Measurements from ENCODE around the gene MRPL36. TPM values are rescaled to one million over a fixed set of nuclear protein-coding genes. Genes with fewer than 3 reads are reported as not detected.
"Not testable (repeated sequence)": the region's sequence is repeated elsewhere in the genome, so short reads cannot be mapped to it uniquely, and the experiment has no call there.

MRPL36 gene
- total and polyA plus RNA-seq, 8 donors = 20.7 to 38.4 (median 29.0) TPM

GRCh38 chr5:1801222-1801966 is 1.8 kb upstream of the MRPL36 start, which contains the start of gene NDUFS6:
Gene NDUFS6, plus strand, starts transcription at chr5:1801407. Its CDS starts 11 bp downstream, at chr5:1801418.
- no peak for TF ChIP-seq CTCF (IDR thresholded peaks at IDR 0.05)
- Histone ChIP-seq H3K27me3 (no peaks in the 10 kb centered on the region), H3K4me1 (peaks cover 0 to 32% of the 10 kb centered on the region in 2 donors), H3K27ac (peak within 1 kb of the TSS; percentile 80 to 88), H3K4me3 (peak within 1 kb of the TSS; percentile 94 to 98), H3K9me3 (no peaks in the 10 kb centered on the region), H3K36me3 (peaks cover 0 to 62% of the 10 kb centered on the region in 2 donors)
- peak; percentile 78 for ATAC-seq
- DNase-seq = peak; percentile 50 to 95 (median 80)
- intact Hi-C loops (cut with DNase I) = no loop called here

- DNase-seq (peak in 2 of 4 donors; percentile 25 to 43), ATAC-seq (peak; percentile 55)
- H3K27ac ChIP-seq = peak overlapping the region; percentile 80 to 88
- no peak for TF ChIP-seq CTCF (IDR thresholded peaks at IDR 0.05)
- no peaks in the 10 kb centered on the region for H3K9me3 ChIP-seq
- H3K27me3 ChIP-seq = no peaks in the 10 kb centered on the region
- peaks cover 0 to 60% of the 10 kb centered on the region in 2 donors for H3K36me3 ChIP-seq
- H3K4me1 ChIP-seq = peaks cover 0 to 32% of the 10 kb centered on the region in 2 donors
- peak overlapping the region; percentile 94 to 98 for H3K4me3 ChIP-seq
- intact Hi-C loops (cut with DNase I) = no loop called here
These were observed 1.0 kb upstream of the MRPL36 start for GRCh38 chr5:1800472-1801221.

GRCh38 chr5:1799110-1799601 is 481 bp downstream of the MRPL36 start:
- H3K27ac ChIP-seq = peak overlapping the region; percentile 62 to 88
- H3K9me3 ChIP-seq = no peaks in the 10 kb centered on the region
- ATAC-seq = peak; percentile 33
- peak overlapping the region; percentile 94 to 98 for H3K4me3 ChIP-seq
- intact Hi-C loops (cut with DNase I) = no loop called here
- DNase-seq = peak in 1 of 4 donors; percentile 88
- TF ChIP-seq CTCF (IDR thresholded peaks at IDR 0.05) = no peak
- no peaks in the 10 kb centered on the region for H3K27me3 ChIP-seq
- peaks cover 0 to 45% of the 10 kb centered on the region in 2 donors for H3K36me3 ChIP-seq
- peaks cover 0 to 28% of the 10 kb centered on the region in 2 donors for H3K4me1 ChIP-seq

- peaks cover 0 to 39% of the 10 kb centered on the region in 2 donors for H3K36me3 ChIP-seq
- H3K4me3 ChIP-seq = peak overlapping the region; percentile 94 to 98
- H3K27ac ChIP-seq; H3K27me3 ChIP-seq; intact Hi-C loops (cut with DNase I); H3K9me3 ChIP-seq; ATAC-seq: not testable (repeated sequence)
- H3K4me1 ChIP-seq = peaks cover 0 to 28% of the 10 kb centered on the region in 2 donors
- peak in 1 of 4 donors; percentile 53 for DNase-seq
These were observed 1.0 kb downstream of the MRPL36 start for GRCh38 chr5:1798589-1798988.

- ATAC-seq (no peak), DNase-seq (peak in 1 of 4 donors; percentile 61)
- Histone ChIP-seq H3K27ac (no peak overlapping the region), H3K4me1 (peaks cover 0 to 27% of the 10 kb centered on the region in 2 donors), H3K9me3 (no peaks in the 10 kb centered on the region), H3K4me3 (no peak overlapping the region), H3K36me3 (peaks cover 0 to 32% of the 10 kb centered on the region in 2 donors), H3K27me3 (no peaks in the 10 kb centered on the region)
- intact Hi-C loops (cut with DNase I) = no loop called here
- no peak for TF ChIP-seq CTCF (IDR thresholded peaks at IDR 0.05)
These were observed 1.8 kb downstream of the MRPL36 start for GRCh38 chr5:1797855-1798254.
